Suppressor macrophage treated with lipopolysaccharide for 1 hour (primary cell): Measurements from ENCODE around the gene DLL3.

Experiments used
- DNase-seq, 3 donors: peaks; one replicate each; pipeline ENCODE4 v3.0.0-alpha.2; 2020 to 2022

The DLL3 gene

DNA sequence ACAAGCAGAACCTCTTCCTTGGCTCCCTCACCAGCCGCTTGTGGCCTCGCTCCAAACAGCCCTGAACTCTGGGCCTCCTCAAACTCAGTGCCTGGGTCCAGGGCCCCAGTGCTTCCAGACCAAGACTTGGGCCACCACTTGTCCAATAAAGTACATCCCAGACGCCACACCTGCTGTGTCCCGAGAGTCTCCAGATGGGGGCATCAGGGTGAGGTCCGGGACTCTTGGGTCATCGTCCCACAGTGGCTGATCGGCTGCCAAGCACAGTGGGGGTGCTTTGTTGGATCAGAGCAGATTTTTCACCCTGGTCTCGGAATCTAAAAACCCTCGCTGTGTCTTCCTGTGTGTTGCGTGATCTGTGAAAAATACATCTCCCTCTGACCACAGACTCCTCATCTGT, 9.0 kb upstream of the DLL3 start:
- no peak for DNase-seq

DNA sequence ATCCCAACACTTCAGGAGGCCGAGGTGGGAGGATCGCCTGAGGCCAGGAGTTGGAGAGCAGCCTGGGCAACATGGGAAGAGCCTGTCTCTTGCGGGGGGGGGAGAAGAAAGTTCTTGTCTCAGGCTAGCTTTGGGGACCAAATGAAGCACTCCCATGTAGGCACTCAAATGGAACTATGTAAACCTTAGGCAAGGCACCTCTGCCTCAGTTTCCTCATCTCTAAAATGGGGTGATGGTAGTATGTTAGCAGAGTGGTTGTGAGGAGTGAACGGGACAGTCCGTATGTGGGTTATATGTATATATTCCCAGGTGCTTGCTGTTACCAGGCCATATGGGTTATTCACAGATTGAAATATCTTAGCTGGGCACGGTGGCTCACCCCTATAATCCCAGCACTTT, 6.5 kb upstream of the DLL3 start:
- DNase-seq = no peak

DNA sequence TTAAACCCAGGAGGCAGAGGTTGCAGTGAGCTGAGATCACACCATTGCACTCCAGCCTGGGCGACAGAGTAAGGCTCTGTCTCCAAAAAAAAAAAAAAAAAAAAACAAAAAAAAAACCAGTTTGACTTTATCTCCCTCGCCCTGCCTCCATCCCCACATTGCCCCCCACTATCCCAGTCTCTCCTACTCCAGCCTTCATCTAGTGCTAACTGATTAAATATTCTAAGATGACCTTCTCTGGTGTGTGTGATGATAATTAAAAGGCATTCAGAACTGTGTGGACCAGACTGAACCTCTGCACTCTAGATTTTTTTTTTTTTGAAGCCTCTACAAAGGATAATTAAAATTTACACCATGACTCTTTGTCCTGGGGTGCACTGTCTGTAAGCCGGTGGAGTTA, 6.0 kb upstream of the DLL3 start:
- DNase-seq = no peak

DNA sequence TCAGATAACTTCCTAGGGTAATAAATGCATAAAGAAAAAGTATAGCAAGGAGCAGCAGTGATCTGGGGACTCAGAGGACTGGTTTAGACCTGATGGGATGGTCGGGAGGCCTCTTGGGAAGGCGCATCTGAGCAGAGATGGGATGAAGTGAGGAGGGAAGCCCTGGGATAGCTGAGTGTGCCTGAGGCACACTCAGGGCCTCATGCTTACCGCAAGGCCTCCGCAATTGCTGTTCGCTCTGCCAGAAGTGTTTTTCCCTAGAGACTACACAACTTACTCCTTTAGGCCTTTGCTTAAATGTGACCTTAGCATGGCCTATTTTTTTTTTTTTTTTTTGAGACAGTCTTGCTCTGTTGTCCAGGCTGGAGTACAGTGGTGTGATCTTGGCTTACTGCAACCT, 4.1 kb upstream of the DLL3 start:
- no peak for DNase-seq

DNA sequence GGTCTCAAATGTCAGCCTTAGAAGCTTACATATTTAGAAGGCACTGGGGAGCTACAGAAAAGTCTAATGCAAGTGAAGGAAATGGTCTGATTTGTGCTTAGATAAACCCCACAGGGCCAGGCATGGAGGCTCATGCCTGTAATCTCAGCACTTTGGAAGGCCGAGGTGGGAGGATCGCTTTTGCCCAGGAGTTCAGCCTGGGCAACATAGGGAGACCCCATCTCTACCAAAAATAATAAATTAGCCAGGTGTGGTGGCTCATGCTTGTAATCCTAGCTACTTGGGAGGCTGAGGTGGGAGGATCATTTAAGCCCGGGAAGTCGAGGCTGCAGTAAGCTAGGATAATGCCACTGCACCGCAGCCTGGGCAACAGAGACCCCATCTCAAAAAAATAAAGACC, 2.7 kb upstream of the DLL3 start:
- DNase-seq = no peak

DNA sequence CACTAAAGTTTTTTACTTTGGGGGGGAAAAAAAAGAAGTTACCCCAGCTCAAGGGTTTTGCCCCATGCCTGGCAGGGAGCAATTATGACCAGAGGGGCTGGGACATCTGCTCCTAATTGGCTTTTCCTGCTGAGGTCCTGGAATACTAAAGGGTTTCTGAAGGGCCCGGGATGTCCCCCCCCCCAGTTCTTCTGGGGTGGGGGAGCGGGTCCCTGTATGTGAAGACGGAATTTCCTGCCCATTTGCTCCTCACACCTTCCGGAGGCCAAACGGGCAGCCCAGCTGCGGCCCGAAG, 1.1 kb upstream of the DLL3 start:
- no peak for DNase-seq

DNA sequence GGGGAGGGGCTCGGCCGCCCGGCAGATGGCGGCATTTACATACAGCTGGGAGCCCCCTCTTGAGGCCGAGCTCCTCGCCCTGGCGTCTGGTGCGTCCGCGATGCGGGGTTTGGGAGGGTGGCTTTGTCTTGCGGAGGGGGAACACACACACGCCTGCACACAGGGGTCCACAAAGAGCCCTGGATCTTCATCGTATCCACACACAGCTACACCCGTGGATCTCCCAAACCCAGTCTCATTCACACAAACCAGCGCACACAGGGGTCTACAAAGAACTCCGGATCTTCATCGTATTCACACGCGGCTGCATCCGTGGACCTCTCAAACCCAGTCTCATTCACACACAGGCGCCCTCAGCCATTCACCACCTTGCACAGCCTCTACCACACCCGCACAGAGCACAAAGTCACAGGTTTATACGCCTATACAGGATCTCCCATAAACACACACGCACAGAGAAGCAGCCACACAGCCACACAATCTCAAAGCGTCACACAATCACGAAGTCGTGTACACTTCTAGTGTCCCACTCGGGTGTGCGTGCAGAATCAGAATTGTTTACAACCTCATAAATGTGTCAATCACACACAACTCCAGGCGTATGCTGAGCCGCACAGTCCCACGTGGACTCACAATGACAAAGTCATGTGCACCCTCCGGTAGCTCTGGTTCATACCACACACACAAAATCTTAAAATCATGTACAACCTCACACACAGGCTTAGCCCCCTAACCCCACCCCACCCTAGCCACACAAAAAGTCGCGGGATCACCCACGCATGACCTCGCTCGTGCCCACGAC, 550 bp upstream of the DLL3 start:
- DNase-seq = peak; percentile 33 to 67 (median 41)

DNA sequence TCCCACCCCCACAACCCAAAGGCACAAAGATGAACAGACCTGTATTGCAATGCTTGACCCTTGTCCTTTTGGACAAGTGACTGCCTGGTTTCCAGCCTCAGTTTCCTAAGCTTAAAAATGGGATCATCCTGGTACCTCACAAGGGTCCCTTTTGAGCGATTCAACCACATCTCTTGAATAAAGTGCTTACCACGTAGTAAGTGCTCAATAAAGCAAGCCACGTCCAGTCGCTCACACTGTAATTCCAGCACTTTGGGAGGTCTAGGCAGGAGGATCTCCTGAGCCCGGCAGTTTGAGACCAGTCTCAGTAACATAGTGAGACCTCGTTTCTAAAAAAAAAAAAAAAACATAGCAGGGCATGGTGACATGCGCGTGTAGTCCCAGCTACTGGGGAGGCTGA, 1.2 kb downstream of the DLL3 start:
- no peak for DNase-seq

DNA sequence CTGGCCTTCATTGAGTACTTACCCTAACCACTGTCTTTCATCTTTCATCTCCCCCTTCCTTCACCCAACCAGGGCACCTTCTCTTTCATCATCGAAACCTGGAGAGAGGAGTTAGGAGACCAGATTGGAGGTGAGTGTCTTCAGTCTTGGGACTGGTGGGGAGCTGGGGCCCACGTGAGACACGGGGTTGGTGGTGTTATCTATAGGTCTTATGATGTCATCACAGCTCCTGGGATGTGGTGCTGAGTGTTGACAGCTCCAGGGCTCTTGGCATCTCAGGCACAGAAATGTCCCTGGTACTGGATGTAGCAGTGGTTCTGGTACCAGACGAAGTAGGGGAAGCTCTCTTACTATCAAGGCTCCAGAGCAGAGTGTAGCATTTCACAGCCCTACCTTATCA, 1.8 kb downstream of the DLL3 start:
- no peak for DNase-seq

DNA sequence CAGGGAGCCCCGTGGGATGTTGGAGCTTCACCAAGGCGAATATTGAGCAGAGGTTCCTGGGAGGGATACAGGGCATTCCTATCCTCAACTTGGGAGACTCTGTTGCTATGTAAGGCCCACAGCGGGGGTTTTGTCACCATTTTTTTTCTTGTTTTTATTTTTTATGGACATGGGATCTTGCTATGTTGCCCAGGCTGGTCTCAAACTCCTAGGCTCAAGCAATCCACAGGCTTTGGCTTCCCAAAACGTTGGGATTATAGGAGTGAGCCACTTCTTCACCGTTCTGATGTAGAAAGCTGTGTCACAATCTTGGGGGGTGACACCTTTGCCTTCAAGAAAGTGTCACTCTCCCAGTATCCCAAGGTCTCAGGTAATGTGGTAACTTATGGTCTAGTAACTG, 2.6 kb downstream of the DLL3 start:
- DNase-seq = no peak

DNA sequence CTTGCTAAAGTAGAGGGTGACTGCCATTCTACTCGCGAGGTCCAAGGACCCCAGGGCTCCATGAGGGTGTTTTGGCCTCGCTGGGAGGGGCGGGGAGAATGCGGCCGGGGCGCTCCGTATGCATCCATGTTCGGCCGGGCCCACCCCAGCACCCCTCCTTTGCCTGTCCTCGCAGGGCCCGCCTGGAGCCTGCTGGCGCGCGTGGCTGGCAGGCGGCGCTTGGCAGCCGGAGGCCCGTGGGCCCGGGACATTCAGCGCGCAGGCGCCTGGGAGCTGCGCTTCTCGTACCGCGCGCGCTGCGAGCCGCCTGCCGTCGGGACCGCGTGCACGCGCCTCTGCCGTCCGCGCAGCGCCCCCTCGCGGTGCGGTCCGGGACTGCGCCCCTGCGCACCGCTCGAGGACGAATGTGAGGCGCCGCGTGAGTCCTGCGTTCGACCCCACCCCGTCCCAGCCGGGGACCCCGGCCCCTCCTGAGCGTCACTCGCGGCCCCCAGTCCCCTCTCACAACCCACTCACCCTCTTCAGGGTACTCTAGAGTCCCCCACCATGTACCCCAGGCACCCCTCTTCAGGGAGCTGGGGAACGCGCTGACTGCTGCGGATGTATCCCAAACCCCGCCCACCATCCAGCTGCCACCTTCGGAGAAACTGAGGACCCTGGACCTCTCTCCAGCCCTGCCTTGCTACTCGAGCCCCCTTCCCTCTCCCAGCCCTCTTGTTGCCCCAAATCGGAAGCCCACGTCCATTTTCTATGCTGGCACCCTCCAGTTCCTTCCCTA, 4.1 kb downstream of the DLL3 start:
- DNase-seq = peak; percentile 88 to 93 (median 88)

DNA sequence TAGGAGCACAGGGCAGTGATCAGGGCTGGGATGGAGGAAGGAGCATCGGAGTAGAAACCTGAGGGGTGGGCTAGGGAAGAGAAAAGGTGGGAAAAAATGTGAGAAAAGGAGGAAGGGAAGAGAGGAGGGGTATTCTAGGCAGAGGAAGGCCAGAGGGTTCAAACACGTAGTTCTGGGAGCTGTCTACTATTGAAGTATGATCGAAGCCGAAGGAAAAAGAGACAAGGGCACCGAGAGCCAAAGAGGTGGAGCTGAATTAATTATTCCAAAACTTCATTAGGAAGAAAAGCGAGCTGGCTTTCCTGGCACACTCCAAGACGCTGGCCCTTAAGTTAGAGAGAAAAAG, 7.8 kb downstream of the DLL3 start:
- no peak for DNase-seq

DNA sequence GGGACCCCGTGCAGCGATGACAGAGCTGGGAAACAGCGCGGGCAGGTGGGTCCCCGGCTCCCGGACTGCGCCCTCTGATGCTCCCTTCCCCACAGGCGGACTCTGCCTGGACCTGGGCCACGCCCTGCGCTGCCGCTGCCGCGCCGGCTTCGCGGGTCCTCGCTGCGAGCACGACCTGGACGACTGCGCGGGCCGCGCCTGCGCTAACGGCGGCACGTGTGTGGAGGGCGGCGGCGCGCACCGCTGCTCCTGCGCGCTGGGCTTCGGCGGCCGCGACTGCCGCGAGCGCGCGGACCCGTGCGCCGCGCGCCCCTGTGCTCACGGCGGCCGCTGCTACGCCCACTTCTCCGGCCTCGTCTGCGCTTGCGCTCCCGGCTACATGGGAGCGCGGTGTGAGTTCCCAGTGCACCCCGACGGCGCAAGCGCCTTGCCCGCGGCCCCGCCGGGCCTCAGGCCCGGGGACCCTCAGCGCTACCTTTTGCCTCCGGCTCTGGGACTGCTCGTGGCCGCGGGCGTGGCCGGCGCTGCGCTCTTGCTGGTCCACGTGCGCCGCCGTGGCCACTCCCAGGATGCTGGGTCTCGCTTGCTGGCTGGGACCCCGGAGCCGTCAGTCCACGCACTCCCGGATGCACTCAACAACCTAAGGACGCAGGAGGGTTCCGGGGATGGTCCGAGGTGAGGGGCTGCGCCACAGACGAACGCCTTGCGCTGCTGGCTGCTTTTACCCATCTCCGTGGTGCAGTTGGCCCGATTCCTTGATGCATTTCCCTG, 8.4 kb downstream of the DLL3 start:
- peak; percentile 54 to 79 (median 61) for DNase-seq

DNA sequence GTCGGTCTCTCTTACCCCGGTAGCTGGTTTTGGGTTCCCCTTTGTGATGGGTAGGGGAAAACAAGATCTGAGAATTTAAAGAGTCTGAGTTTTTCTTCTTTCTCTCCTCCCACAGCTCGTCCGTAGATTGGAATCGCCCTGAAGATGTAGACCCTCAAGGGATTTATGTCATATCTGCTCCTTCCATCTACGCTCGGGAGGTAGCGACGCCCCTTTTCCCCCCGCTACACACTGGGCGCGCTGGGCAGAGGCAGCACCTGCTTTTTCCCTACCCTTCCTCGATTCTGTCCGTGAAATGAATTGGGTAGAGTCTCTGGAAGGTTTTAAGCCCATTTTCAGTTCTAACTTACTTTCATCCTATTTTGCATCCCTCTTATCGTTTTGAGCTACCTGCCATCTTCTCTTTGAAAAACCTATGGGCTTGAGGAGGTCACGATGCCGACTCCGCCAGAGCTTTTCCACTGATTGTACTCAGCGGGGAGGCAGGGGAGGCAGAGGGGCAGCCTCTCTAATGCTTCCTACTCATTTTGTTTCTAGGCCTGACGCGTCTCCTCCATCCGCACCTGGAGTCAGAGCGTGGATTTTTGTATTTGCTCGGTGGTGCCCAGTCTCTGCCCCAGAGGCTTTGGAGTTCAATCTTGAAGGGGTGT, 9.1 kb downstream of the DLL3 start:
- DNase-seq = no peak

DNA sequence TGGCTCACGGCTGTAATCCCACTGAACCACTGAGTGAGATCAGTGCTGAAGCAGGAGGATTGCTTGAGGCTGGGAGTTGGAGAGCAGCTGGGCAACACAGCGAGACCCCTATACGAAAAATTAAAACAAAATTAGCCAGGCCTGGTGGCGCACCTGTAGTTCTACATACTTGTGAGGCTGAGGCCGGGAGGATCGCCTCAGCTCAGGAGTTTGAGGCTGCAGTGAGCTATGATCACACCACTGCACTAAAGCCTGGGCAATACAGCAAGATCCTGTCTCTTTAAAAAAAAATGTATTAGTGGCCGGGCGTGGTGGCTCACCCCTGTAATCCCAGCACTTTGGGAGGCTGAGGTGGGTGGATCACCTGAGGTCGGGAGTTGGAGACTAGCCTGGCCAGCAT, 9.9 kb downstream of the DLL3 start:
- no peak for DNase-seq

DNA sequence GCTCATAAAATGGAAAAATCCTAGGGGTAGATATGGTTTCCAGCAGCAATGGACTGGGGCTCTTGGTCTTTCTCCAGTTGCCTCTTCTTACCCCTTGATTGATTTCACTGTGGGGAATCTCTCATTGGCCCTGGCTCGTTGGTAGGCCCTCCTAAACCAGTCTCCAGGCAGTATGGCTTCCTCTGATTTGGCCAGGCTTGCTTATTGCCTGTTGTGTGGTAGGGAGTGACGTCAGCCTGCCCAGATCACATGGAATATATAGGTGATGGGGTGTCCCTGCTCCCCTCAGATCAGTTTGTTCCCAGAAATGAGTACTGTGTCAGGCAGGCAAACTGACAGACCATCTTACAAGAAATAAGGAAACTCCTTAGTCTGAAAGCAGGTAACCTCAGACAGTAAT, 10.5 kb downstream of the DLL3 start:
- DNase-seq = no peak

DNA sequence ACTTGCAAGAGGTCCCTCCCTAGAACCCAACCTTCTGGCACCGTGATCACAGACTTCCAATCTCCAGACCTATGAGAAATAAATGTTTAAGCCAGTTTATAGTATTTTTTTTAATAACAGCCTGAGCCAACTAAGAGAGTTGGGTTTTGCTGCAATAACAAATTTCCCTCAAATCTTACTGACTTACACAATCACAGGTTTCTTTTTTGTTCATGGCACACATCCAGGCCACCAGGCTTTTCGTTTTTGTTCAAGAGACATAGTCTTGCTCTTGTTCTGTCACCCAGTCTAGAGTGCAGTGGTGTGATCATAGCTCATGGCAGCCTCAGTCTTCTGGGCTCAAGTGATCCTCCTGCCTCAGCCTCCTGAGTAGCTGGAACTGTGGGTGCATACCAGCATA, 14.2 kb downstream of the DLL3 start:
- DNase-seq = peak; percentile 61 to 72 (median 61)

DNA sequence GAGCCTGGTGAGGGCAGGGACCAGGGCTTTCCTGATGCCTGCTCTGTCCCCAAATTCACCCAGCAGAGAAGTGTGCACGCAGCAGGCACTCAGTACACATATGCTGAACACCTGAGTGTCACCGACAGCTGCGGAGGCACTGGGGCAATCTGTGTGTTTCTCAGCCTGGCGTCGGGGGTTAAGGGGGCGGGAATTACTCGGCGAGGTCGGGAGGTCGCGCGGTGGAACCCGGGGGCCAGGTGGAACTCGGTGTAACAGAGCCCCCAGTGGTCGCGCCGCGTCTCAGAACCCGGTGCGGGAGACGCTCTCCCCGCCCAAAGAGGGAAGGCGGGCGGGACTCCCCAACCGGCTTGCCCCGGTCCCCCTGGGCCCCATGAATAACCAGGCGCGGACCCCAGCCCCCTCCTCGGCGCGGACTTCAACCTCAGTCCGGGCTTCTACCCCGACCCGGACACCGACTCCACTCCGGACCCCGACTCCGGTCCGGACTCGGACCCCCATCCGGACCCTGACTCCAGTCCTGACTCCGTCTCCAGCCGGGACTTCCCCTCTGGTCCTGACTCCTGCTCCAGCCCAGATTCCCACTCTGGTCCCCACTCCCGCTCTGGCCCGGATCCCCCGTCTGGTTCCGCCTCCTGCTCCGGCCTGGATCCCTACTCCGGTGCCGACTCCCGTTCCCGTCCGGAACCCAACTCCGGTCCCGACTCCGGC, 16.2 kb downstream of the DLL3 start, which contains the start of gene SELENOV:
SELENOV (plus strand) TSS at position 300 of the 711 bp plus-strand sequence; CDS start at position 374, 74 bp downstream.
- DNase-seq = no peak

DNA sequence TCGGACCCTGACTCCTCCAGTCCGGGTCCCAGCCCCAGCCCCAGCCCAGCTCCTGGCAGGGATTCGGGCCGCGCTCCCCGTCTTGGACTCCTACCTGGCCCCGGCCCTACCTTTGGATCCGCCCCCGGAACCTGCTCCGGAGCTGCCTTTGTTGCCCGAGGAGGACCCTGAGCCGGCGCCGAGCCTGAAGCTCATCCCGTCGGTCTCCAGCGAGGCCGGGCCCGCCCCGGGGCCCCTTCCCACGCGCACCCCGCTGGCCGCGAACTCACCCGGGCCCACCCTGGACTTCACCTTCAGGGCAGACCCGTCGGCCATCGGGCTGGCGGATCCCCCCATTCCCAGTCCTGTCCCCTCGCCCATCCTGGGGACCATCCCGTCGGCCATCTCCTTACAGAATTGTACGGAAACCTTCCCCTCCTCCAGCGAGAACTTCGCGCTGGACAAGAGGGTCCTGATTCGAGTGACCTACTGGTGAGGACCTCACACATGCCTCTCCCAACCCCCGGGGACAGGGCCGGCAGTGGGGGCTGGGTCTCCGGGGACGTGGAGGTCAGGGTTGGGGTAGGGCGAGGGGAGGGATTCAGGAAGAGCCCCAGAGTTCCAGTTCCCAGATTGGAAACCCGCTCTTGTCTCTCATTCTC, 16.9 kb downstream of the DLL3 start:
- DNase-seq = no peak

DNA sequence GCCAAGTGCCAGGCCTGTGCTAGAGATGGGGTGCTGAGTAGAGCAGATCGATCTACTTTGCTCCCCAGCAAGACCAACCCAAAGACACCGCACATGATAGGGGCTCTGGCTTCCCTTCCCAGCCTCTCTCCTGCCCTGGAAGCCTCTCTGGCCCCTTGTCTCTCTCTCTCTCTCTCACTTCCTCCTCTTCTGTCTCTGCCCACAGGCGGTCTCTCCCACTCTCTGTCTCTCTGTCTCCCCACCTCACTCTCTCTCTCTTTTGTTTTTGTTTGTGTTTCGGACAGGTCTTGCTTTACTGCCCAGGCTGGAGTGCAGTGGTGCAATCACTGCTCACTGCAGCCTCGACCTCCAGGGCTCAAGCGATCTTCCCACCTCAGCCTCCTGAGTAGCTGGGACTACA, 17.5 kb downstream of the DLL3 start:
- DNase-seq = peak in 1 of 3 donors; percentile 30

DNA sequence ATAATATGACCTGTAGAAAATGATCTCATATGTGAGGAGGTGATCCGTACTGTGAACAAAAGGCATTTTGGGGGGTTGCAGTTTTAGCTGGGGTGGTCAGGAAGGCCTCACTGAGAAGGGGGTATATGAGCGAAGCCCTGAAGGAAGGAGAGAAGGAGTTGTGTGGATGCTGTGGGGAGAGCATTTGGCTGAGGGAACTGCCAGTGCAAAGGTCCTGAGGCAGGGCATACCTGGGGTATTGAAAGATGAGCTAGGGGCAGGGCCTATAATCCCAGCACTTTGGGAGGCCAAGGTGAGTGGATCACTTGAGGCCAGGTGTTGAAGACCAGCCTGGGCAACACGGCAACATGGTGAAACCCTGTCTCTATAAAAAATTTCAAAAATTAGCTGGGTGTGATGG, 18.7 kb downstream of the DLL3 start:
- no peak for DNase-seq

DNA sequence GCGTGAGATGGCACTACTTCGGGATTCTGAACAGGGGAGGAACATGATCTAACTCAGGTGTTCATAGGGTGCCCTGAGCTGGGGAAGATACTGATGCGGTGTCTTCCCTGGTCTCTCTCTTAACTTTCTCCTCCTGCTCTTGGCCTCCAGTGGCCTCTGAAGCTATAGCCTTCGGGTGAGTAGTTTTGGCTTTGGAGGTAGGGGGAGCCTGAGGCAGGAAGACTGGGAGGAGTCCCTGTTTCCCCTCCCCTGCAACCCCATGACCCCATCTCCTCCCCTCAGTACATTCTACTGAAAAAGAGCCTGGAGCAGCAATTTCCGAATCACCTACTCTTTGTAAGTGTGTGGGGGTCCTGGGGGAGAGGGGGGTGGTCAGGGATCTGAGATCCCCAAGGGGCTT, 19.7 kb downstream of the DLL3 start:
- DNase-seq = no peak
